ENCODE measurements around the gene ANKLE2. TPM values are rescaled to one million over a fixed set of nuclear protein-coding genes. Genes with fewer than 3 reads are reported as not detected.

Gene ANKLE2
- polyA plus RNA-seq, 2 of the 4 experiments (the other 2 are of a cell fraction): 70.7 to 103 TPM

GRCh38 chr12:132717011-132717410 is 44.6 kb downstream of the ANKLE2 start:
- H3K27ac ChIP-seq: no peak overlapping the region
- TF ChIP-seq PBX3 (IDR thresholded peaks at IDR 0.05) (no peak), KDM1A (IDR thresholded peaks at IDR 0.05; ENCODE audit: low read depth) (no peak), USF2 (IDR thresholded peaks at IDR 0.05) (no peak), RAD21 (conservative IDR thresholded peaks at IDR 0.05 in 1 of 2, IDR thresholded peaks at IDR 0.05 in 1 of 2) (no peak), CBX2 (IDR thresholded peaks at IDR 0.05; ENCODE audit: borderline replicate concordance, low read depth) (no peak), CHD2 (IDR thresholded peaks at IDR 0.05; ENCODE audit: low read length, partially characterized antibody) (no peak), JUN (IDR thresholded peaks at IDR 0.05) (no peak), ZFP36 (IDR thresholded peaks at IDR 0.05; ENCODE audit: borderline replicate concordance, partially characterized antibody) (no peak), POLR2A (IDR thresholded peaks at IDR 0.05; ENCODE audit: low read length) (no peak), HEYL (CRISPR knock-in tag; IDR thresholded peaks at IDR 0.05) (no peak), SREBF2 (IDR thresholded peaks at IDR 0.05) (no peak), FOXS1 (CRISPR knock-in tag; IDR thresholded peaks at IDR 0.05) (no peak), RCOR1 (IDR thresholded peaks at IDR 0.05; ENCODE audit: low read depth, low read length) (no peak), MAX (IDR thresholded peaks at IDR 0.05) (no peak), REST (IDR thresholded peaks at IDR 0.05) (no peak)
- FAIRE-seq (no peak), DNase-seq (ENCODE audit: low read depth in 1 of 2, low spot score in 1 of 2) (no peak), ATAC-seq (peak; percentile 3 to 22; a peak in 1 of 6 replicates)
- no peak overlapping the region for H3K4me3 ChIP-seq
- H3K4me1 ChIP-seq: no peaks in the 10 kb centered on the region
- WGBS (ENCODE audit: missing lambda C conversion rate): 86% methylated on average over 9 of the region's 17 CpGs
- POLR2A ChIA-PET: interaction anchor here (0.6 kb wide), 1 partner anchor 26 kb away, joined by 6 read pairs; no protein-coding TSS in a partner anchor
- H3K9me3 ChIP-seq: no peaks in the 10 kb centered on the region
- H3K4me2 ChIP-seq: no peak overlapping the region
- CTCF ChIA-PET: no interaction called here

- ATAC-seq (no peak), DNase-seq (ENCODE audit: low read depth in 1 of 2, low spot score in 1 of 2) (no peak), FAIRE-seq (no peak)
- Histone ChIP-seq H3K4me1 (no peaks in the 10 kb centered on the region), H3K4me3 (no peak overlapping the region), H3K4me2 (no peak overlapping the region), H3K27ac (no peak overlapping the region), H3K9me3 (no peaks in the 10 kb centered on the region)
- TF ChIP-seq SMC3 (IDR thresholded peaks at IDR 0.05) (no peak), JUN (IDR thresholded peaks at IDR 0.05) (no peak), ZSCAN20 (CRISPR knock-in tag; IDR thresholded peaks at IDR 0.05) (no peak), NFE2L2 (conservative IDR thresholded peaks at IDR 0.05; ENCODE audit: low read length) (no peak), CTCF (IDR thresholded peaks at IDR 0.05) (no peak), HDAC2 (IDR thresholded peaks at IDR 0.05) (no peak), ELK1 (IDR thresholded peaks at IDR 0.05; ENCODE audit: low read depth, low read length) (no peak), CHD4 (IDR thresholded peaks at IDR 0.05; ENCODE audit: borderline replicate concordance) (no peak), HMGXB4 (CRISPR knock-in tag; IDR thresholded peaks at IDR 0.05; ENCODE audit: borderline replicate concordance) (no peak)
- 77% methylated on average over 10 of the region's 11 CpGs for WGBS (ENCODE audit: missing lambda C conversion rate)
- POLR2A ChIA-PET: no interaction called here
- CTCF ChIA-PET: no interaction called here
Measured at GRCh38 chr12:132716356-132716755, 45.3 kb downstream of the ANKLE2 start.

All from A549 (cell line).